Limb (tissue), 2 donors: ENCODE data around the gene UBE2L3.
"Not testable (repeated sequence)": the region's sequence is repeated elsewhere in the genome, so short reads cannot be mapped to it uniquely, and the experiment has no call there.

ENCODE experiments used
- DNase-seq, 2 donors: peaks; one replicate each; pipeline ENCODE4 v3.0.0-alpha.2; 2016; ENCODE audit errors: extremely low spot score in 2 of 2

The UBE2L3 gene

GRCh38 chr22:21571679-21572078 is 4.2 kb downstream of the UBE2L3 start:
- no peak for DNase-seq

GRCh38 chr22:21573293-21573734 is 5.8 kb downstream of the UBE2L3 start:
- no peak for DNase-seq

- no peak for DNase-seq
These were observed 6.4 kb downstream of the UBE2L3 start for GRCh38 chr22:21573750-21574494.

GRCh38 chr22:21579474-21579851 is 11.9 kb downstream of the UBE2L3 start:
- DNase-seq: no peak

- DNase-seq: not testable (repeated sequence)
These were observed 13.1 kb downstream of the UBE2L3 start for GRCh38 chr22:21580623-21581007.

GRCh38 chr22:21581009-21581713 is 13.6 kb downstream of the UBE2L3 start:
- DNase-seq: not testable (repeated sequence)

- DNase-seq: no peak
These were observed 15.6 kb downstream of the UBE2L3 start for GRCh38 chr22:21582801-21583740.

- DNase-seq: no peak
These were observed 17.9 kb downstream of the UBE2L3 start for GRCh38 chr22:21585389-21585788.

- no peak for DNase-seq
These were observed 20.5 kb downstream of the UBE2L3 start for GRCh38 chr22:21587803-21588611.

- no peak for DNase-seq
These were observed 21.9 kb downstream of the UBE2L3 start for GRCh38 chr22:21589396-21589795.

GRCh38 chr22:21590809-21591641 is 23.5 kb downstream of the UBE2L3 start:
- no peak for DNase-seq

GRCh38 chr22:21591695-21592094 is 24.2 kb downstream of the UBE2L3 start:
- no peak for DNase-seq

- DNase-seq: no peak
These were observed 24.9 kb downstream of the UBE2L3 start for GRCh38 chr22:21592422-21592821.

- DNase-seq: no peak
These were observed 26.1 kb downstream of the UBE2L3 start for GRCh38 chr22:21593406-21594232.

GRCh38 chr22:21594865-21595452 is 27.4 kb downstream of the UBE2L3 start:
- no peak for DNase-seq

GRCh38 chr22:21596356-21597135 is 29.0 kb downstream of the UBE2L3 start:
- DNase-seq: not testable (repeated sequence)

GRCh38 chr22:21598302-21598701 is 30.8 kb downstream of the UBE2L3 start:
- no peak for DNase-seq
